Ishikawa (cell line): ENCODE measurements around the gene SLC16A8.

Experiments used
- EP300 ChIP-seq: IDR thresholded peaks from 2 replicates; pipeline ENCODE4 v1.6.1; 2012; ENCODE audit warnings: borderline replicate concordance
- FOXM1 ChIP-seq: IDR thresholded peaks from 2 replicates; pipeline ENCODE4 v1.6.1; 2012; ENCODE audit warnings: low read depth, borderline replicate concordance
- RAD21 ChIP-seq: IDR thresholded peaks from 2 replicates; pipeline ENCODE4 v1.6.1; 2012; ENCODE audit warnings: low read depth
- TAF1 ChIP-seq: IDR thresholded peaks from 2 replicates; pipeline ENCODE4 v1.6.1; 2012; ENCODE audit warnings: low read depth, mild to moderate bottlenecking
- TCF12 ChIP-seq: IDR thresholded peaks from 2 replicates; pipeline ENCODE4 v1.6.1; 2012; ENCODE audit warnings: low read depth
- YY1 ChIP-seq: IDR thresholded peaks from 2 replicates; pipeline ENCODE4 v1.6.1; 2012; ENCODE audit warnings: low read depth

- no peak for TF ChIP-seq EP300
- TF ChIP-seq YY1, result no peak
- no peak for TF ChIP-seq FOXM1
- no peak for TF ChIP-seq TAF1
- no peak for TF ChIP-seq RAD21
- TF ChIP-seq TCF12, result no peak
Observed at GRCh38 chr22:38132794-38133193, 48.8 kb upstream of the SLC16A8 start.
